GM18951 (cell line): ENCODE measurements around the gene DTNB.
"Not testable (repeated sequence)": the region's sequence is repeated elsewhere in the genome, so short reads cannot be mapped to it uniquely, and the experiment has no call there.

Experiments
- POLR2A ChIP-seq: IDR thresholded peaks from 4 replicates; pipeline ENCODE4 v1.6.1; 2011; ENCODE audit warnings: mild to moderate bottlenecking; ENCODE audit not compliant: insufficient read length, insufficient read depth; ENCODE audit errors: extremely low read depth
- in situ Hi-C: fragments of 300-500 bp; cut with MboI; formaldehyde crosslinking; loops from one replicate; pipeline ENCODE4 v1.12.0; 2022; ENCODE audit warnings: low sequenced_read_pairs, mixed read lengths, inconsistent platforms; ENCODE audit not compliant: unreplicated experiment

The DTNB gene

DNA sequence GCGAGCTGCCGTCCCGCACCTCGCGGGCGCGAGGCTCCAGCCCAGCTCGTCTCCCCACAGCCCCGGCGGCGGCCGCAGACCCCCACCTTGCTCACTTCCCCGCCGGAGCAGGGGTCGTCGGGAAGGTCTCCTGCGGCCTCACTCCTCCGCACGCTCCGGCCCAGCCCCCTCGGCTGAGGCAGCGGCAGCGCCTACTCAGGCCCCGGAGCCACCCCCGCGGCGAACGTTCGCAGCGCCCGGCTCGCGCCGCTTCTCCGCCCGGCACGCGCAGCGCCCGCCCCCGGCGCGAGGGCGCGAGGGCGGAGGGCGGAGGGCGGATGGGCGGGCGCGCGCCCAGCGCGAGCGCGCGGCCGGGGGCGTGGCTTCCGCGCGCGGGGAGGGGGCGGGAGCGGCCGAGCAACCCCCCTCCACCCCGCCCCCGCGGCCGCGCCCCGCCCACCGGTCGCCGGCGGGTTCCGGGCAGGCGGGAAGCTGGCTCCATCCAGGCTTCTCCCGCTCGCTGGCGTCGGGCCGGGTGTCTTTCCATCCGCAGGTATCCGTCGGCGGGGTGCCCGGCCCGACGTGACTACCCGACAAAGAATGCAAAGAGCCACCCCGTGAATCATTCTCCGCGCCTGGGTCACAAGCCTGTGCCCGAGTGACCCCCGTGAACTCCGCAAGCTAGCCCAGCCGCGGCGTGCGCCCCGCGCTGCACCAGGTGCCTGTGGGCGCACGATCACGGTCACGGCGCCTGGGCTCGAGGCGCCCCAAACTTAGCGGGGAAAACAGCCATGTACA is at the start of gene DTNB:
DTNB (minus strand) TSS at position 278 of the 777 bp plus-strand sequence. CDS start 20,917 bp downstream, outside the sequence.
- TF ChIP-seq POLR2A, result peak; percentile 63
- in situ Hi-C loops, result no loop called here

DNA sequence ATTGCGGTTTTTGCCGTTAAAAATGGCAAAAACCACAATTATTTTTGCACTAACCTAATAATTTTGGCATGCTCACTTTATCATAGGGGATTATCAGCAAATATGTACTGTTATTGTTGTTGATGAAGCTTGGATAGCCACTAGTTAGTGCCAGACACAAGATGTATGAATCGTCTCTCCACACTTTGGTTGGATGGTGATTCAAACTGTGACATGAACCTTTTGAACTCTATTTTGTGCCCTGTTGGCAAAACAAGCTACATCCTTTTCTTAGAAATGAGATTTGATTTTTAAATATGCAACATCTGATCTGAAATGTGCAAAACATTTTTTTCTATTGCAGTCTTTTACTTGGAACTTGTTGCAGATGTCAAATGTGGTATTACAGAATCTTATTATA is 48.8 kb upstream of the DTNB start:
- no peak for TF ChIP-seq POLR2A
- in situ Hi-C loops, result no loop called here

DNA sequence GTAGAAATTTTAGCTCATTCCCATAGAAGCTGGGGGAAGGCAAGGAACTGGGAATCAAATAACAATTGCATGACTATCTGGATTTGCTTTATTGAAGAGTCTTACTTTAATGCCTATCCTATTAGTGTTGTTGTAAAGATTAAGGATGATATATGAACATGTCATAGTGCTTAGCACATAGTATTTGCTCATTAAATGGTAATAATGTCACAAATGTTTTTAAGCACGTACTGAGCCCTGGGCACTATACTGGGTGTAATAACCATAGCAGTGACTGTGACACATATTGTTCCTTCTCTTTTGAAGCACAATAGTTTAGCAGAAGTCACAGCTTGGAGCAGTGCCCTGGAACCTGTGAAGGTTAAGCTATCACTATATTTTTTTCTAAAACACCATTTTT is 47.2 kb upstream of the DTNB start:
- in situ Hi-C loops, result no loop called here

DNA sequence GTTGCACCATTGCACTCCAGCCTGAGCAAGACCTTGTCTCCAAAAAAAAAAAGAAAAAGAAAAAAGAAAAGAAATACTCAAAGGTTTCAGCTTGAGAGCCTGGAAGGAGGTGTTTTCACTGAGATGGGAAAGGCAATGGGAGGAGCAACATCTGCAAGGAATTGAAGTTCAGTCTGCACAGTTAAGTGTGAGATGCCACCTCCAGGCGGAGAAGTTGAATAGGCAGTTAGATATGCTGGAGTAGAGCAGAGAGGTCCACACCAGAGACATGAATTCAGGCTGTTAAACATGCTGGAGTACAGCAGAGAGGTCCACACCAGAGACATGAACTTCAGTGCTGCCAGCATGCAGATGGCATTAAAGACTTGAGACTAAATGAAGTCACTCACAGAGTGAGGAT is 41.4 kb upstream of the DTNB start:
- TF ChIP-seq POLR2A, result no peak
- in situ Hi-C loops, result no loop called here

More for the DNA sequence above, 47.2 kb upstream of the DTNB start:
- no peak for TF ChIP-seq POLR2A

DNA sequence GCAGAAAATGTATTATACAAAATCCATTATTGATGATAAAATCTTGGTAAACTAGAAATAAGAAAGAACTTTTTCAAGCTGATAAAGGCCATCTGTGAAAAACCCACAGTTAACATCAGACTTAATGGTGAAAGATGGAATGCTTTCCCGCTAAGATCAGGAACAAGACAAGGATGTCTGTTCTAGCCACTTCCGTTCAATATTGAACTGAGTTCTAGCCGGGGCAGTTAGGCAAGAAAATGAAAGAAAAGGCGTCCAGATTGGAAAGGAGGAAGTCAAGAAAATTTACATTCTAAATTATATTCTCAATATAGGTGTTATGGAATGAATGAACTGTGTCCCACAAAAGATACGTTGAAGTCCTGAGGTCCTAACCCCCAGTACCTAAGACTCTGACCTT is 39.1 kb upstream of the DTNB start:
- in situ Hi-C loops, result no loop called here
- no peak for TF ChIP-seq POLR2A

DNA sequence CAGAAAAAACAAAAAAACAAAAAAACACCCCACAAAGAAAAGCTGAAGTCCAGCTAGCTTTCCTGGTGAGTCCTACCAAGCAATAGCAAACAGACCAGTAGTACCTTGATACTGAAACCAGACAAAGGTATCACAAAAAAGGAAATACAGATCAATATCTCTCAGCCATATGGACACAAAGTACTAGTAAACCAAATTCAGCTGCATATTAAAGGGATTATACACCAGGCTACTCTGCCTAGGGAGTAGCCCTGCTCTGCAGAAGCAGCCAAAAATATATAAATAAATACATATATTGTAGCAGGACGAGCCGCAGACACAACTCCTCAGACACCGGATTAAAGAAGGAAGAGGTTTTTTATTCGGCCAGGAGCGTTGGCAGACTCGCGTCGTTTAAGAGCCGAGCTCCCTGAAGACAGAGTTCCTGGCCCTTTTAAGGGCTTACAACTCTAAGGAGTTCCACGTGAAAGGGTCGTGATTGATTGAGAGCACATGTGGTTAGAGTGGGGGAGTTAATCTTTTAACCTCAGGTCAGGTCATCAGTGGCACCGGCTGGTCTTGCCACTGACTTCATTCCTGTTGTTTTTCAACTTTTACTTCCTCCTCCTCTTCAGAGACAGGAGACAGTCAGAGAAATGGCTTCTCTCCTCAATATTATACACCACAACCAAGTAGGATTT is 38.4 kb upstream of the DTNB start:
- no peak for TF ChIP-seq POLR2A
- in situ Hi-C loops, result no loop called here

DNA sequence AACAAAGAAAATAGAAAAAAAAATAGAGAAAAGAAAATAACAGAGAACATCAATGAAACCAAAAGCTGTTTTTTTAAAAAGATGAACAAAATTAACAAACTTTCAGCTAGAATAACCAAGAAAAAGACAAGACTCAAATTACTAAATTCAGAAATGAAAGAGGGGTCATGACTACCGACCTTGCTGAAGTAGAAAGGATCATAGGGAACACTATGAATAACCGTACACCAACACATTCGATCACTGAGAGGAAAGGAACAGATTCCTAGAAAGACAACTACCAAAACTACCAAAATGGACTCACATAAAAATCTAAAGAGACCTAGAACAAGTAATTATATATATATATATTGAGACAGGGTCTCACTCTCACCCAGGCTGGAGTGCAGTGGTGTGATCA is 37.4 kb upstream of the DTNB start:
- in situ Hi-C loops, result no loop called here
- TF ChIP-seq POLR2A, result no peak

DNA sequence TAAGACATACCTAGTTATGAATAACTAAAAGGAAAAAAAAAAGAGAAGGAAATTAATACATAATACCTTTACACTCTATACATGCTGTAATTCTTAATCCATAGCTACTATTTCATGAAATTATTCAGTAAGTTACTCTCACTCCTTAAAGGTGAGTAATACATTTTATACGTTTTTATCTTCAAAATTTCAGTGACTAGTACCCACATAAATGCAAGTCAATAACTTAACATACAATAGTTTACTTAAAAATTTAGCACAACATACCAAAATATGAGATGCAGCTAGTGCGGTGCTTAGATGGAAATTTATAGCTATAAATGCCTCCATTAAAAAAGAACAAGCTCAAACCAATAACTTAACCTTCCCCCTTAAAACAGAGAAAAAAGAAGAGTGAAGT is 36.0 kb upstream of the DTNB start:
- in situ Hi-C loops, result no loop called here
- no peak for TF ChIP-seq POLR2A

DNA sequence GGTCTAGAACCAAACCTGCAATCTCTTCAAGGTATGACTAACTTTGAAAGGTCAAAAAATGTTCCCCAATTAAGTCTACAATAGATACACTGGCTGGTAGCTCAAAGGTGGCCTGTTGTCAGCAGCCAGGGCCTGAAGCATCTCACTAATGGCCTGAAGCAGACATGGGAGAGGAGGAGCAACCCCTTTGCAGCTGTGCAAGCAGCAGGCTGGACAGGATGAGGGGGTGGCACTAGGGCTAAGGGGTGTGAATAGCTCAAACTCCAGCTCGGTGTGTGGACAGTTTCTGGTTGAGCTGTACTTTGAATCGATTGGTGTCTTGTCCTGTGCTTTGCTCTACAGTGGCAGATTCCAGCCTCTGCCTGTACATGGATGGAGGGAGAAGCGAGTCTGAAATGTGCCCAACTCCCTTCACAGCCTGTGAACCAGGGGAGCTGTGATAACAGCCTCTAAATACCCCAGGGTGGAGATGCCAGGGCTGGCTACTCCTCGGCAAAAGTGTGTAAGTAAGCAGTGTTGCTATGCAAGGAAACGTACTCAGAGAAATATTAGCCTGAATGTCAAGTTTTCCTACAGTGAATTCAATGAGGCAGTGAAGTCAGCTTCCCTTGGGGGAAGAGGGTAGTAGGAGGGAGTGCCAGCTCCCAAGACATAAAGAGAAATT is 34.7 kb upstream of the DTNB start:
- in situ Hi-C loops, result no loop called here
- TF ChIP-seq POLR2A, result no peak

DNA sequence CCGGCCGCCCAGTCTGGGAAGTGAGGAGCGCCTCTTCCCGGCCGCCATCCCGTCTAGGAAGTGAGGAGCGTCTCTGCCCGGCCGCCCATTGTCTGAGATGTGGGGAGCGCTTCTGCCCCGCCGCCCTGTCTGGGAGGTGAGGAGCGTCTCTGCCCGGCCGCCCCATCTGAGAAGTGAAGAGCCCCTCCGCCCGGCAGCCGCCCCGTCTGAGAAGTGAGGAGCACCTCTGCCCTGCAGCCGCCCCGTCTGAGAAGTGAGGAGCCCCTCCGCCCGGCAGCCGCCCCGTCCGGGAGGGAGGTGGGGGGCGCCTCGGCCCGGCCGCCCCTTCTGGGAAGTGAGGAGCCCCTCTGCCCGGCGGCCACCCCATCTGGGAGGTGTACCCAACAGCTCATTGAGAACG is 32.2 kb upstream of the DTNB start:
- in situ Hi-C loops, result not testable (repeated sequence)

DNA sequence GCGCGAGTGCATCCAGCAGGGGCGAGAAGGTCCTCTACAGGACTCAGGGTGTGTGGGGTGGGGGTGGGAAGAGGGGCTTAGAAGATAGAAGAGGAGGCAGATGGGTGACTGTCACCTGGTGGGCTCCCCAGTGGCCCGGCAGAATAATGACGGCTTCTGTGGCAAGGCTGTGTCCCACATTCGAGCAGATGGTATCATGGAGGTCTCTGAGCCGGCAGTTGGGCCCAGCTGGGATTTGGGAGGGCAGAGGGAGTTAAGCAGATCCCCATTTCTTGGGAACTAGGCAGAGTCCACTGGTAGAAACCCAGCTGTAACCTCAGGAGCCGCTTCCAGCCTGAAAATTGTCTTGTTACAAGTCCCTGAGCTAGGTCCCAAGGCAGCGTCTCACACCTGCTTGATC is 28.4 kb upstream of the DTNB start:
- in situ Hi-C loops, result no loop called here
- TF ChIP-seq POLR2A, result no peak

DNA sequence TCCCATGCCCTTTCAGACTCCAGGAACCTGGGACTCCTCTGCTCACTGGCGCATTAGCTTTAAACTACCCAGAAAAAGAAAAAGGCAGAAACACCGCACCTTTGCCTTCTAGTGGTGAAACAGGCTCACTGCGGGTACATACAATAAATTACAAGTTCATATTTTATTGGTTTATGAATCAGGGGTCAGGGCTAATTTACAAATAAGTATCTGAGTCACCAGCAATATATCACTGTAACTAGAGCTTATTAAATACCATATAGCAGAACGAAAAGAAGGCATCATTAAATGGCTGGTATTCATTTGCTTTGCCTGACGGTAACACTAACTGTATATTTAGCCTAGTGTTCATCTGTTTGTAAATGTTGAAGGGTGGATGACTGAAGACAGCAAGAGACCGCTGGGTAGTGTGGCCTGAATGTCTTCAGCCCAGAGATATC is 26.9 kb upstream of the DTNB start:
- no peak for TF ChIP-seq POLR2A
- in situ Hi-C loops, result no loop called here

DNA sequence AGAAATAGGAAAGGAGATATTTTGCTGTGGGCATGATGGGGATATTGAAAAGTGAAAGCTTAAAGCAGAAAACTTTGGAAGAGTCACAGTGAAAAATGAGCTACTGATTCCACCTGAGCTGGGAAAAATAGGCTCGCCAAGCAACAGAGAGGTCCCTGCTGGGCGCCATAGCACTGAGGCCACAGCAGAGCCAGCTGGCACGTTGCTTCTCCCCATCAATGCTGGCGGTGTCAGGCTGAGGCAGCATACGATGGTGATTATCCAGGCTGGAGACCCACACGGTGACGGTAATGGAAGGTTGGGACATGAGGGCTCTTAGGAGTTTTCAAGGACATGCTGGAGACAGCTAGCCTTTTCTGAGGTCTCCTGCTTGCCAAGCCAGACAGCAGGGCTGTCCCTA is 25.8 kb upstream of the DTNB start:
- in situ Hi-C loops, result no loop called here
- no peak for TF ChIP-seq POLR2A

DNA sequence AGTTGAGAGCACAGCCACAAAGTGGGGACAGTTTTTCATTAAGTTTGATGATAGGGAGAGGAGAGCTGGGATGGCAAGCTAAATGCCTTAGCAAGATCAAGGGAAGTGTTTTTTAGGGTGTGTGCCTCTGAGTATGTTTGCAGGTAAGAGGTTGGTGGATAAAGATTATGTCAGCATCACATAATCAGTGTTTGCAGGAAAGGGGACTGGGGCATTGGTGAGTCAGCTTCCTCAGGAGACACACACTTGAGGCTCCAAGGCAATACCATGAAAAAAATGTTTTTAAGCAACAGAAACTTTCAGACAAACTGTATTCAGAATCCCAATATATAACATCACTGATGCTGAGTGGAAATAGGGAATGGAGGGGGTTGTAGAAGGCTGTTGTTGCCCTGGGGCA is 25.4 kb upstream of the DTNB start:
- no peak for TF ChIP-seq POLR2A
- in situ Hi-C loops, result no loop called here
